SU-DHL-6 (cell line): ENCODE measurements around the gene BASP1.

Experiments
- H2AFZ ChIP-seq: fragments of 200-600 bp; sonication (generic); 2 replicates; pipeline ENCODE4 v1.6.1; 2014; ENCODE audit warnings: low read depth, mild to moderate bottlenecking, moderate library complexity, mixed read lengths, antibody characterized with exemption, low read length; ENCODE audit not compliant: severe bottlenecking
- H3F3A ChIP-seq: fragments of 200-600 bp; shearing (Covaris generic); 2 replicates; pipeline ENCODE4 v1.6.0; 2016; ENCODE audit warnings: antibody characterized with exemption, mild to moderate bottlenecking; ENCODE audit not compliant: insufficient read depth
- H3K27ac ChIP-seq: fragments of 200-600 bp; sonication (generic); 2 replicates; pipeline ENCODE4 v1.5.1; 2016; ENCODE audit warnings: low read depth, mild to moderate bottlenecking, low read length, moderate library complexity, mixed read lengths
- H3K27me3 ChIP-seq: fragments of 200-600 bp; sonication (generic), shearing (Covaris generic); 2 replicates; pipeline ENCODE4 v1.6.0; 2014; ENCODE audit warnings: mild to moderate bottlenecking, low read length
- H3K36me3 ChIP-seq: fragments of 200-600 bp; sonication (generic); 2 replicates; pipeline ENCODE4 v1.6.1; 2014; ENCODE audit warnings: mild to moderate bottlenecking, low read length, mixed read lengths
- H3K4me2 ChIP-seq: fragments of 300-600, 200-600 bp; shearing (Covaris generic), sonication (generic); 2 replicates; pipeline ENCODE4 v1.6.0; 2014; ENCODE audit warnings: low read length, low read depth, mild to moderate bottlenecking; ENCODE audit not compliant: poor library complexity, severe bottlenecking
- H3K4me3 ChIP-seq: fragments of 200-600 bp; sonication (generic); 2 replicates; pipeline ENCODE4 v1.5.1; 2014; ENCODE audit warnings: antibody characterized with exemption, low read length, mild to moderate bottlenecking, mixed read lengths; ENCODE audit not compliant: insufficient read depth, poor library complexity, severe bottlenecking
- H3K79me2 ChIP-seq: fragments of 200-600 bp; sonication (generic); 2 replicates; pipeline ENCODE4 v1.6.1; 2014; ENCODE audit warnings: mild to moderate bottlenecking, low read length, moderate library complexity; ENCODE audit not compliant: insufficient read depth
- H3K9ac ChIP-seq: fragments of 200-600 bp; sonication (generic); 2 replicates; pipeline ENCODE4 v1.7.0; 2014; ENCODE audit warnings: mild to moderate bottlenecking, low read length
- H3K9me2 ChIP-seq: fragments of 200-600 bp; sonication (generic); replicated peaks from 2 replicates; pipeline ENCODE4 v1.6.1; 2014; ENCODE audit warnings: low read length; ENCODE audit not compliant: insufficient read depth
- H3K9me3 ChIP-seq: fragments of 200-600 bp; sonication (generic); 2 replicates; pipeline ENCODE4 v1.6.1; 2014; ENCODE audit warnings: low read length, mixed read lengths; ENCODE audit not compliant: insufficient read depth
- H4K20me1 ChIP-seq: fragments of 200-600 bp; sonication (generic); 2 replicates; pipeline ENCODE4 v1.6.1; 2014; ENCODE audit warnings: low read depth, mild to moderate bottlenecking, antibody characterized with exemption, low read length, moderate library complexity, mixed read lengths
- CTCF ChIP-seq: fragments of 200-600 bp; sonication (generic); IDR thresholded peaks from one replicate; pipeline ENCODE4 v1.5.1; 2017; ENCODE audit warnings: antibody characterized with exemption, mild to moderate bottlenecking, low read length, moderate library complexity; ENCODE audit not compliant: insufficient read depth, poor library complexity, severe bottlenecking
- EZH2phosphoT487 ChIP-seq: fragments of 200-600 bp; sonication (generic), shearing (Covaris generic); conservative IDR thresholded peaks from 2 replicates; pipeline ENCODE4 v1.6.1; 2018; ENCODE audit warnings: mild to moderate bottlenecking, antibody characterized with exemption, low read length, moderate library complexity, mixed read lengths

Gene BASP1

GRCh38 chr5:17233488-17233887, 16.1 kb downstream of the BASP1 start:
- Histone ChIP-seq H3K27ac (no peak overlapping the region), H3K4me3 (no peak overlapping the region), H2AFZ (no peak overlapping the region), H3K36me3 (peaks cover 33% of the 10 kb centered on the region), H3K9me2 (no peaks in the 10 kb centered on the region), H3K79me2 (peaks cover 100% of the 10 kb centered on the region), H3F3A (peaks cover 7% of the 10 kb centered on the region; the same call in 1 of the 2 replicates), H3K27me3 (no peaks in the 10 kb centered on the region), H4K20me1 (peaks cover 73% of the 10 kb centered on the region), H3K4me2 (no peak overlapping the region), H3K9ac (no peak overlapping the region), H3K9me3 (no peaks in the 10 kb centered on the region)
- no peak for TF ChIP-seq EZH2phosphoT487

- no peak overlapping the region for H3K9ac ChIP-seq
- H3K79me2 ChIP-seq: peaks cover 100% of the 10 kb centered on the region
- peaks cover 8% of the 10 kb centered on the region; the same call in 1 of the 2 replicates for H3F3A ChIP-seq
- H3K4me2 ChIP-seq: peak overlapping the region; percentile 13
- H3K9me3 ChIP-seq: no peaks in the 10 kb centered on the region
- H4K20me1 ChIP-seq: peaks cover 70% of the 10 kb centered on the region
- no peak for TF ChIP-seq EZH2phosphoT487
- no peak for TF ChIP-seq CTCF
- H2AFZ ChIP-seq: no peak overlapping the region
- no peak overlapping the region for H3K27ac ChIP-seq
- H3K36me3 ChIP-seq: peaks cover 30% of the 10 kb centered on the region
- no peaks in the 10 kb centered on the region for H3K27me3 ChIP-seq
- no peaks in the 10 kb centered on the region for H3K9me2 ChIP-seq
- H3K4me3 ChIP-seq: no peak overlapping the region
These were observed 16.9 kb downstream of the BASP1 start for GRCh38 chr5:17234374-17234773.

- Histone ChIP-seq H3K79me2 (peaks cover 100% of the 10 kb centered on the region), H3K36me3 (peaks cover 30% of the 10 kb centered on the region), H3K27me3 (no peaks in the 10 kb centered on the region), H3K9me3 (no peaks in the 10 kb centered on the region), H4K20me1 (peaks cover 73% of the 10 kb centered on the region), H3F3A (peaks cover 13% of the 10 kb centered on the region; the same call in 1 of the 2 replicates), H3K9me2 (no peaks in the 10 kb centered on the region), H3K4me2 (no peak overlapping the region), H3K27ac (no peak overlapping the region), H3K9ac (no peak overlapping the region), H2AFZ (no peak overlapping the region), H3K4me3 (no peak overlapping the region)
- TF ChIP-seq CTCF (no peak), EZH2phosphoT487 (no peak)
These were observed 18.4 kb downstream of the BASP1 start for GRCh38 chr5:17235731-17236330.

- no peak overlapping the region for H2AFZ ChIP-seq
- no peak overlapping the region for H3K4me2 ChIP-seq
- peaks cover 100% of the 10 kb centered on the region for H3K79me2 ChIP-seq
- H3K27me3 ChIP-seq: no peaks in the 10 kb centered on the region
- H4K20me1 ChIP-seq: peaks cover 63% of the 10 kb centered on the region
- H3K27ac ChIP-seq: no peak overlapping the region
- H3K4me3 ChIP-seq: no peak overlapping the region
- peaks cover 22% of the 10 kb centered on the region for H3K36me3 ChIP-seq
- TF ChIP-seq EZH2phosphoT487: no peak
- no peak for TF ChIP-seq CTCF
- H3K9me3 ChIP-seq: no peaks in the 10 kb centered on the region
- H3F3A ChIP-seq: peaks cover 13% of the 10 kb centered on the region; the same call in 1 of the 2 replicates
- no peaks in the 10 kb centered on the region for H3K9me2 ChIP-seq
- H3K9ac ChIP-seq: no peak overlapping the region
These were observed 21.1 kb downstream of the BASP1 start for GRCh38 chr5:17238521-17239041.
